SK-N-SH (cell line): Measurements from ENCODE around the gene C5orf58.

Experiments used
- EZH2phosphoT487 ChIP-seq: fragments of 200-600 bp; sonication (generic); IDR thresholded peaks from 2 replicates; pipeline ENCODE4 v1.6.1; 2017; ENCODE audit warnings: low read depth, mixed run types, mild to moderate bottlenecking, antibody characterized with exemption, moderate library complexity, borderline replicate concordance
- MEF2A ChIP-seq: IDR thresholded peaks from 2 replicates; pipeline ENCODE4 v1.4.0; 2012; ENCODE audit warnings: low read depth, borderline replicate concordance
- MXI1 ChIP-seq: IDR thresholded peaks from 2 replicates; pipeline ENCODE4 v1.6.1; 2012; ENCODE audit warnings: mild to moderate bottlenecking, low read depth, low read length, improper control_type of control experiment
- NRF1 ChIP-seq: IDR thresholded peaks from 2 replicates; pipeline ENCODE4 v1.6.1; 2012; ENCODE audit warnings: low read depth, mild to moderate bottlenecking, low read length
- POLR2AphosphoS5 ChIP-seq: IDR thresholded peaks from 2 replicates; pipeline ENCODE4 v1.6.1; 2012; ENCODE audit warnings: low read depth, low read length
- RCOR1 ChIP-seq: fragments of 150-350 bp; IDR thresholded peaks from 2 replicates; pipeline ENCODE4 v1.6.1; 2017; ENCODE audit warnings: antibody characterized with exemption, low read length
- RXRA ChIP-seq: IDR thresholded peaks from 2 replicates; pipeline ENCODE4 v1.4.0; 2012; ENCODE audit warnings: low read depth, mild to moderate bottlenecking, borderline replicate concordance
- TCF12 ChIP-seq: IDR thresholded peaks from 2 replicates; pipeline ENCODE4 v1.4.0; 2012
- USF2 ChIP-seq: fragments of 150-350 bp; IDR thresholded peaks from 2 replicates; pipeline ENCODE4 v1.6.1; 2017; ENCODE audit warnings: antibody characterized with exemption, low read length, low read depth, borderline replicate concordance
- TF ChIP-seq, protein P1 (sequence below): fragments of 200-600 bp; sonication (generic); IDR thresholded peaks from 2 replicates; pipeline ENCODE4 v1.6.1; 2017; ENCODE audit warnings: antibody characterized with exemption, mild to moderate bottlenecking, moderate library complexity
- TF ChIP-seq, protein P2 (sequence below): IDR thresholded peaks from 2 replicates; pipeline ENCODE4 v1.6.1; 2012; ENCODE audit warnings: mild to moderate bottlenecking, low read depth, low read length, moderate library complexity

- TF ChIP-seq, protein P1, sequence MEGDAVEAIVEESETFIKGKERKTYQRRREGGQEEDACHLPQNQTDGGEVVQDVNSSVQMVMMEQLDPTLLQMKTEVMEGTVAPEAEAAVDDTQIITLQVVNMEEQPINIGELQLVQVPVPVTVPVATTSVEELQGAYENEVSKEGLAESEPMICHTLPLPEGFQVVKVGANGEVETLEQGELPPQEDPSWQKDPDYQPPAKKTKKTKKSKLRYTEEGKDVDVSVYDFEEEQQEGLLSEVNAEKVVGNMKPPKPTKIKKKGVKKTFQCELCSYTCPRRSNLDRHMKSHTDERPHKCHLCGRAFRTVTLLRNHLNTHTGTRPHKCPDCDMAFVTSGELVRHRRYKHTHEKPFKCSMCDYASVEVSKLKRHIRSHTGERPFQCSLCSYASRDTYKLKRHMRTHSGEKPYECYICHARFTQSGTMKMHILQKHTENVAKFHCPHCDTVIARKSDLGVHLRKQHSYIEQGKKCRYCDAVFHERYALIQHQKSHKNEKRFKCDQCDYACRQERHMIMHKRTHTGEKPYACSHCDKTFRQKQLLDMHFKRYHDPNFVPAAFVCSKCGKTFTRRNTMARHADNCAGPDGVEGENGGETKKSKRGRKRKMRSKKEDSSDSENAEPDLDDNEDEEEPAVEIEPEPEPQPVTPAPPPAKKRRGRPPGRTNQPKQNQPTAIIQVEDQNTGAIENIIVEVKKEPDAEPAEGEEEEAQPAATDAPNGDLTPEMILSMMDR, result no peak
- TF ChIP-seq MXI1, result no peak
- no peak for TF ChIP-seq TCF12
- no peak for TF ChIP-seq POLR2AphosphoS5
- TF ChIP-seq NRF1, result no peak
- no peak for TF ChIP-seq EZH2phosphoT487
- no peak for TF ChIP-seq USF2
- no peak for TF ChIP-seq RCOR1
- TF ChIP-seq, protein P2, sequence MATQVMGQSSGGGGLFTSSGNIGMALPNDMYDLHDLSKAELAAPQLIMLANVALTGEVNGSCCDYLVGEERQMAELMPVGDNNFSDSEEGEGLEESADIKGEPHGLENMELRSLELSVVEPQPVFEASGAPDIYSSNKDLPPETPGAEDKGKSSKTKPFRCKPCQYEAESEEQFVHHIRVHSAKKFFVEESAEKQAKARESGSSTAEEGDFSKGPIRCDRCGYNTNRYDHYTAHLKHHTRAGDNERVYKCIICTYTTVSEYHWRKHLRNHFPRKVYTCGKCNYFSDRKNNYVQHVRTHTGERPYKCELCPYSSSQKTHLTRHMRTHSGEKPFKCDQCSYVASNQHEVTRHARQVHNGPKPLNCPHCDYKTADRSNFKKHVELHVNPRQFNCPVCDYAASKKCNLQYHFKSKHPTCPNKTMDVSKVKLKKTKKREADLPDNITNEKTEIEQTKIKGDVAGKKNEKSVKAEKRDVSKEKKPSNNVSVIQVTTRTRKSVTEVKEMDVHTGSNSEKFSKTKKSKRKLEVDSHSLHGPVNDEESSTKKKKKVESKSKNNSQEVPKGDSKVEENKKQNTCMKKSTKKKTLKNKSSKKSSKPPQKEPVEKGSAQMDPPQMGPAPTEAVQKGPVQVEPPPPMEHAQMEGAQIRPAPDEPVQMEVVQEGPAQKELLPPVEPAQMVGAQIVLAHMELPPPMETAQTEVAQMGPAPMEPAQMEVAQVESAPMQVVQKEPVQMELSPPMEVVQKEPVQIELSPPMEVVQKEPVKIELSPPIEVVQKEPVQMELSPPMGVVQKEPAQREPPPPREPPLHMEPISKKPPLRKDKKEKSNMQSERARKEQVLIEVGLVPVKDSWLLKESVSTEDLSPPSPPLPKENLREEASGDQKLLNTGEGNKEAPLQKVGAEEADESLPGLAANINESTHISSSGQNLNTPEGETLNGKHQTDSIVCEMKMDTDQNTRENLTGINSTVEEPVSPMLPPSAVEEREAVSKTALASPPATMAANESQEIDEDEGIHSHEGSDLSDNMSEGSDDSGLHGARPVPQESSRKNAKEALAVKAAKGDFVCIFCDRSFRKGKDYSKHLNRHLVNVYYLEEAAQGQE, result no peak
- no peak for TF ChIP-seq RXRA
- TF ChIP-seq MEF2A, result no peak
These were observed 61.3 kb downstream of the C5orf58 start for GRCh38 chr5:170294057-170294456.
